Measurements from ENCODE around the gene ATAD3A.

ATAD3A gene

DNA sequence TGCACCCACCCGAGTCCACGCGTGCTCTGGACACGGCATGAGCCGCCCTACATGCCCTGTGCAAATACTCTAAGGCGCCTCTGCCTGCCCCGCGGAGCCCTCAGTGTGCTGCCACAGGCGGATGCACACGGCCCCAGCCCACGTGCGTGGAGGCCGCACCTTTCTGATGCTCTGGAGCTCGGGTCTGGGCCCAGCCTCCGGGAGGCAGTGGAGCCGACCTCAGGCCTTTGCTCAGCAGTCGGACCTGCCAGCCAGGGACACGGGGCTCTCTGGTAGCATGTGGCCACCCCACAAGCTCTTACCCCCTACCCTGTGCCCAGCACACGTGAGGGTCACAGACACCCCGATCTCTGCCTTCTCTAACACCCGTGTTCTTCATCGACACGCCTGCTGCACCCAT, 26.4 kb downstream of the ATAD3A start:
- in situ Hi-C loops (cut with MboI; ENCODE audit: low sequenced_read_pairs) = no loop called here

DNA sequence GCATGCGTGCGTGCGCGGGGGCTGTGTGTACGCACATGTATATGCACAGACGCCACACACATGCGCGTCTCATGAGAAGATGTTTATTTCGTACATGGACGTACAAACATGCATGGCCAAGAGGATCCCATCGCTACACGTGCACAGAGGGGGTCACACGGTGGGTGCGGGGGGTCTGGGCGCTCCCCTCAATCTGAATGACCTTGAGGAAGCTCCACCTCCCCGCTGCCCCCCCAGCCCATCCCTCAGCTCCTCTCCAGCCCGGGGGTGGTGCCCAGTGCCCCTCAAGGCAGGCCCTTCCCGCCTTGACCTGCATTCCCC, 27.0 kb downstream of the ATAD3A start:
- in situ Hi-C loops (cut with MboI; ENCODE audit: low sequenced_read_pairs) = no loop called here

DNA sequence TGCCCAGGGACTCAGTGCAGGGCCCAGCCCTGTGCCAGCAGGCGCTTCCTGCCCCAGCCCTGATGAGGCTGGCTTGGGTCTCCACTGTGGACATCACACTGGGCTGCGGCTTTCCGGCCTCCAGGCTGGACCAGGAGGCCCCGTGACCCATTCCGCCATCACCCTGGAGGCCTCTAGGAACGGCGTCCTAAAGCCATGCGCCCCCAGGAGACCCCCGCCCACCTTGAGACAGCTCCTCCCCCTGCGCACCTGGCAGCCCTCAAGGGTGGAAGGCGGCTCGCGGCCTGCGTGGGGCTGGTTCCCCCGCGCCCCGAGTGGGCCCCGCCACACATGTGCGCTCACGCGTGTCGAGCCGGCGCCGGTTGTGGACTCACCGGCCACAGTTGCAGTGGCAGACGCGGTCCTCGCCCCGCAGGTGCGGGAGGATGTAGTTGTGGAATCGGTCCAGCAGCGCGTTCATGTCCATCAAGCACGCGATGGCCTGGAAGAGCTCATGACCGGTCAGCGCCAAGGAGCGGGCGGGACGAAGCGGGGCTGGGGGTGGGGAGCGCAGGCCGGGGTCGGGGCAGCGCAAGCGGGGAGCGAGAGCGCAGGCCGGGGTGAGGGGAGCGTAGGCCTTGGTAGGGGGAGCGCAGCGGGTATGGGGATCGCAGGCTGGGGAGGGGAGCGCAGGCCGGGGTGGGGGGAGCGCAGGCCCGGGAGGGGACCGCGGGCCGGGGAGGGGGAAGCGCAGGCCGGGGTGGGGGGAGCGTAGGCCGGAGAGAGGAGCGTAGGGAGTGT, 27.5 kb downstream of the ATAD3A start:
- in situ Hi-C loops (cut with MboI; ENCODE audit: low sequenced_read_pairs) = no loop called here

DNA sequence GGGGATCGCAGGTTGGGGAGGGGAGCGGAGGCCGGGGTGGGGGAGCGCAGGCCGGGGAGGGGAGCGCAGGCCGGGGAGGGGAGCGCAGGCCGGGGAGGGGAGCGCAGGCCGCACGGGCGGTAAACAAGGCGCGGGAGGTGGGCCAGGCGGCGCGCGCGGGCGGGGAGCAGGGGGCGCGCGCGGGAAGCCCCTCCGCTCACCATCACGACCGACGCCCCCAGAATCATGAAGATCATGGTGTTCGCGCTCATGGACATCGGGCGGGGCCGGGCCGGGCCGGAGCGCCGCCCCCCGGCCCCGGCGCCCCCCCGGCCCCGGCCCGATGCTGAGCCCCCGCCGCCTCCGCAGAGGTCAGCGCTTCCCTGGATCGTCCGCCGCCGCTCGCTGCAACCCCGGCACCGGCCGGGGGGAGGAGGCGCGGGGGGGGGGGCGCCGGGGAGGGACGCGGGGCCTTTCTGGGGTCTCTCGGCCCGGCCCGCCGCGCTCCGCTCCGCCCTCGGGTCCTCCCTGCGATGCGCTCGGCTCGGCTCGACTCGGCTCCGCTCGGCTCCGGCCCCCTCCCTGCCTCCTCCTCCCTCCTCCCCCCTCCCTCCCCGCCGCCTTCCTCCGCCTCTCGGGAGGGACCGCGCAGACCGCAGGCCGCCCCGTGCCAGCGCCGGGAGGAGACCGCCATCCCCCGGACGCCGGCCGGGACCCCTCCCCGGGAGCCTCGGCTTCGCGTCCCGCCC, 28.3 kb downstream of the ATAD3A start, which contains the start of gene TMEM240:
TSS of gene TMEM240 (minus strand) at position 535 of the 728 bp plus-strand sequence. CDS start at position 257, 278 bp downstream.
- in situ Hi-C loops (cut with MboI; ENCODE audit: low sequenced_read_pairs) = no loop called here

DNA sequence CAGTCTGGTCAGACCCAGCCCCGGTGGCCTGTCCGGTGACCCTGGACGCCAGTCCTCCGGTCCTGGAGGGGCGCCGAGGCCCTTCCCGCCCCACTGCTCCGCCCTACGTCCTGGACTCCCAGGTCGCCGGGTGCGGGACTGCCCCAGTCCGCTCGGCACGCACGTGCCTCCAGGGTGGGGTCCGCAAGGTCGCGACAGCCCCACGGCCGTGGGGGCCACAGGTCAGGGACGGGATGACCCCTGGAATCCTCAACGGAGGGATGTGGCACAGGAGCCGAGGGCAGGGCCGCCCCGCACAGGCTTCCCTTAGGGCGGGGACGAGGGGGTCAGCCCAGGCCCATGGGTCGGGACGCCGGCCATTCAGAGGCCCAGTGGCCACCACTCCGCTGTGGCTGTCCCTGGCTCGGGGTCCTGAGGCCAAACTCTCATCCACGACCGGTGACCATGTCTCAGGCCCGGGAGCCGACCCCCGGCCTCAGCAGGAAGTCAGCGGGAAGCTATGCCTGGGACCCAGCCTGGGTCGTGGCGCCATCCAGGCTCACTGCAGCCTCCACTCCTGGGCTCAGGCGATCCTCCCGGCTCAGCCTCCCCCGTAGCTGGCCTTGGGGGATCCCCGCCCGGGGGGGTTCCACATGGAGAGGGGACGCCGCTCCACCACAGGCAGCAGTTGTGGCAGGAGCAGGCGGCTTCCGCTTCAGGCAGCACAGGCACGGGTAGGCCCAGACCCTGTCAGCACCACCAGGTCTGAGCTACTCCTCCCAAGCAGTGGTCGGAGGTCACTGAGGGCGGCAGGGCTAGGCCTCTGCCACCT, 29.1 kb downstream of the ATAD3A start:
- in situ Hi-C loops (cut with MboI; ENCODE audit: low sequenced_read_pairs) = no loop called here

DNA sequence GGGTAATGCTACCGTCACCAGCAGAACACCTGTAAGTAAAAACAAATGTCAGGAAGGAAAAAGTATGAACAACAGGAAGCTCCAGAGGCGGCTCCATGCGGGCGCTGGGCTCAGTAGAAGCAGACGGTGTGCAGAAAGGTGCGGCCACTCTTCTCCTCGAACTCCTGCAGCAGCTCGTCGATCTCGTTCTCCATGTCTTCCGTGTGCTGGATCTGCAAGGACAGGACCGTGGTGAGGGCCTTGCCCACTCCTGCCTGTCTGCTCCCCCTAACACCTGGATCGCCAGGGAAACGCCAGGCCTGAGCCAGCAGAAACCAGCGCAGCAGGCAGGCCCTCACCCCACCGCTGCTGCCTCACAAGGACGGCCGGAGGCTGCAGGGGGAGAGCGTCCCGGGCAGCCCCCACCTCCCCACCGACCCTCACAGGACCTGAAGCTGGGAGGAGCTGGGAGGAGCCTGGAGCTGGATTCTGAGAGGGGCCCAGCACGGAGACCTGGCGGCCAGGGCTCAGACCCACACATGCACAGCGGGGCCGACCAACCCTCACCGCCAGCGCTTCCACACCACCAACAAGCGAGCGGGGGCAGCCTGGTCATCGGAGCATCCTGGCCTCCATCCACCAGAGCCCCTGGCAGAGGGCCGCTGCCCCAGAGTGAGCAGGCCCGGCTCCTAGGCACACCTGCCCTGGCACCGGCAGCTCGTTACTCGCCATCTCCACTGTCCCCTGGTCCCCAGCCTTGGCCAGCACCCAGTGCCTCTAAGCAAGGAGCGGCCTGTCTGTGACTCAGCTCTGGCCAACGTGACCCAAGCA, 30.2 kb downstream of the ATAD3A start:
- in situ Hi-C loops (cut with MboI; ENCODE audit: low sequenced_read_pairs) = no loop called here

DNA sequence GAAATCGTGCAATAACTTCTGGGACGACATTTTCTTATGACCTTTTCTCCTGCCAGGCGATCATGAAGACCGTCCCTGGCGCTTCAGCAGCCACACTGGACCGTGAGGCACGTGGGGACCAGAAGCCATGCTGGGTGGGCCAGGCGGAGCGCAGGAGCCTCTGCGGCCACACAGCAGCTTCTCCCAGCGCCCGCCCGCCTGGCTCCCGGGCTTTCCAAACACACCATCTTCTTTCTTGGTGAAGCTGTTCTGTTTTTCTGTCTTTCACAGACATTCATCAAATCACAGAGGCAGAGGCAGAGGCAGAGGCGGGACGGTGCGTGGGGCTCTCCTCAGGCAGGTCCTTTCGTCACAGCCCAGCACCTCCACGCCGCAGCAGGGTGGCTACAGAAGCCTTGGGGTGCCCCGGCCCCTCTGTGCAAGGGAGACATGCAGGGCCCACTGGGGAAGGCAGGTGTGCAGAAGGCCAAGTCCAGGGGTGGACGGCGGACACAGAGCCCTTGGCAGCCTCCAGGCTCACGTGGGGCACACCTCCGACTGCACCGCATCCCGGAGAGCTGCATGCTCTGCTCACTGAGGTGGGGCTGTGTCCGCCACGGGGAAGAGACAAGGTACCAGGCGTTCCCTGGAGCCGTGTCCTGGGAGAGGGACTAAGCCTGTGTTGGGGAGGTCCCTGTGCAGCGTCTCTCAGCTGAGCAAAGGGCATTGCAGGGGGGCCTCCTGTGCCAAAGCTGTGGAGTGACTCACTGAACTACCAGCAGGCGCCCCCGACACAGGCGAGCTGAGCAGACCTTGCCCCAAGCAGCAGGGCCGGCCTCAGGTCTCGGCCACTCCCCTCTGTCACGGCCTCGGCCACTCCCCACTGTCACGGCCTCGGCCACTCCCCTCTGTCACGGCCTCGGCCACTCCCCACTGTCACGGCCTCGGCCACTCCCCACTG, 31.1 kb downstream of the ATAD3A start:
- in situ Hi-C loops (cut with MboI; ENCODE audit: low sequenced_read_pairs) = no loop called here

DNA sequence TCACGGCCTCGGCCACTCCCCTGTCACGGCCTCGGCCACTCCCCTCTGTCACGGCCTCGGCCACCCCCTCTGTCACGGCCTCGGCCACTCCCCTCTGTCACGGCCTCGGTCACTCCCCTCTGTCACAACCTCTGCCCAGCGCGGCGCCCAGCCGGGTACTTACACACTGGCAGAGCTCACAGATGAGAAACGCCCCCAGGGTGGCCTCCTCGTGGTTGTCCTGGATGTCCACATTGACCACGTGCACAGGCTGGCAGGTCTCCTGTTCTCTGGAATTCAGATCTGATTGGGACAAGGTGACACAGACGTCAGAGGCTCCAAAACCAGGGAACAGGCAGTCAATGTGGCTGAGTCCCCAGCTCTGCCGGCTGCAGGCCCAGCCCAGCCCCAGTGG, 31.7 kb downstream of the ATAD3A start:
- in situ Hi-C loops (cut with MboI; ENCODE audit: low sequenced_read_pairs) = no loop called here

DNA sequence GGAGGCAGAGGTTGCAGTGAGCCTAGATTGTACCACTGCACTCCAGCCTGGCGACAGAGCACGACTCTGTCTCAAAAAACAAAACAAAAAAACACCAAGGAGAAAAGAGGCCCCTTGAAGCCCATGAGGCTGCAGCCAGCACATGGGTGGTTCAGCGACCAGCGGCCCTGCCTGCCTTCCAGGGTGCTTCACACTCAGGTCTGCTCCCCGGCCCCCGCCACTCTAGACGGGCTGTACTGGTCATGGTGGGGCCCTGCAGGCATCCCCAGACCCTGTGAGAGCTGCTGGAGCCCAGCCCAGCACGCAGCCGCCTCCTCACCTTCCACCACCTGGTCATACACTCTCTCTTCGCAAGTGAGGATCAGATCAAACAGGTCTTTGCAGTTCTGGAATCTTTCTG, 32.6 kb downstream of the ATAD3A start:
- in situ Hi-C loops (cut with MboI; ENCODE audit: low sequenced_read_pairs) = no loop called here

DNA sequence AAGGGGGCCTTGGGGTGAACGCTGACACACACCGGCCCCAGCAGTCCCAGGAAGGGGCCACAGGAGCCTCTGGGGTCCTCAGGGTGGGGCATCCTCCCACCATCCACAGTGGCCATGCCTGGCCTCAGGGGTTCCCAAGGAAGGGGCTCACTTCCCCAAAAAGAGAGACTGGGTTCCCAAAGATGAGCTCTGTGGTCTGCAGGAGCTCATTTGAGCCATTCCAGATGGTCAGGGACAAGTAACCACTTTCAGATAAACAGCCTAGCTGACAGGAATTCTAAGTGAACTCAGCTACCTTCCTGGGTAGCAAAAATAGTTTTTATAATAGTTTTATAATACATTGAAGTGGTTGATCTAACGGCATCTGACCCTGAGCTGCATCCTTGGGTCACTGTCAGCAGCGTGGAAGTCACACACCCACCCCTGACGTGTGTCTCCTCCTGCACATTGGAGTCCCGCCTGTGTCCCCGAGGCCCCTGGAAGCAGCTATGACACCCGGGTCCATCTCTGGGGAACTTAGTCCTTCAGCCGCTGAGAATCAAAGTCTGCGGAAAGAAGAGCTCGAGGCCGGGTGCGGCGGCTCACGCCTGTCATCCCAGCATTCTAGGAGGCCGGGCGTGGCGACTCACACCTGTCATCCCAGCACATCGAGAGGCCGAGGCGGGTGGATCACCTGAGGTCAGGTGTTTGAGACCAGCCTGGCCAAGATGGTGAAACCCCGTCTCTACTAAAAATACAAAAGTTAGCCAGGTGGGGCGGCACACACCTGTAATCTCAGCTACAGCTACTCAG, 34.2 kb downstream of the ATAD3A start:
- in situ Hi-C loops (cut with MboI; ENCODE audit: low sequenced_read_pairs) = no loop called here

DNA sequence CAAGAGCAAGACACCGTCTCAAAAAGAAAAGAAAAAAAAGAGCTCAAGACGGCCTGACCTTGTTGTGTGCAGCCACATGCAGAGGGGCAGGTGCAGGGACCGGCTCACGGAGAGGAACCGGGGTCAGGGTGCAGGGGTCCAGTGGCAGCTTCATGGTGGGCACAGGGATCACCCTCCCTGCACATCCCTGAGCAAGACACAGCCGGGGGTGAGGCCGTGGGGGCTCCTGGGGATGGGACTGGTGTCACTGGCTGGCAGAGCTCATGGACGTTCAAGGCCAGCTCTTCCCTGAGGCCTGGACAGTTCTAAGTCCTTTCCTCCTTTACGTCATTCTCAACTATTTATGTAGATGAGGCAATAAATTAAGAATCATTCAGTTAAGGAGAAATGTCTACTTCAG, 35.0 kb downstream of the ATAD3A start:
- in situ Hi-C loops (cut with MboI; ENCODE audit: low sequenced_read_pairs) = no loop called here

DNA sequence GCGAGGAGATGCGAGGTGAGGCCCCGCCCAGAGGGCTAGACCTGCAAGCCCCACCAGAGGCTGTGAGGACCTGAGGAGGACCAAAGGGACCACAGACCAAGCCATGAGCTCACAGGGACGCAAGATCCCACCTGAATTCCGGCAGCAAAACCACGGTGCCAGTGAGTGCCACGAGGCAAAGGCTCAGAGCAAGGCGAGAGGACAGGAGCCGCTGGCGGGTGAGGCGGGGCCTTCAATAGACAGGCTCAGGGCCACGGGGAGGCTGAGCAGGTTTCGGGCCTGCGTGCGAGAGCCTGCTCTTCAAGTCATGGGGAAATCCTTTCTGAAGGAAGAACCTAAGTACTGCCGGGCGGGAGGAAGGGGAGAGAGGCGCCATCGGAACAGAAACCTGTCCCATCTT, 35.5 kb downstream of the ATAD3A start:
- in situ Hi-C loops (cut with MboI; ENCODE audit: low sequenced_read_pairs) = no loop called here

DNA sequence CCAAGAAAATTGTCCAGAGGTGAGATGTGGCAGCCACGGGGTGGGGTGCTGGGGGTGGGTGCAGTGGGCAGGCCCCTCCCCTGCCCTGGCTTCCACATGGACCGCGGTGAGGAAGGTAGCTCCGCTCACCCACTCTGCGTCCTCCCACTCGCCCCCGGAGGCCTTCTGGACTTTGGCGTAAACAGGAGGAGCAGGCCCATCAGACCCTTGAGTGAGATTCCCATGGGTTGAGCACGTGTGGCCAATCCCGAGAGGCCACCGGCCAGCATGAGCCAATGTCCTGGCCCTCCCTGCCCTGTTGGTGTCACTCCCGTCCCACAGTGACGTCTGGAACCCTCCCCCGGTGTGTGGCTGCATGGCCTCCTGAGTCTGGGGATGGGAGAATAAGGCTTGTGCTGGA, 36.6 kb downstream of the ATAD3A start:
- in situ Hi-C loops (cut with MboI; ENCODE audit: low sequenced_read_pairs) = no loop called here

DNA sequence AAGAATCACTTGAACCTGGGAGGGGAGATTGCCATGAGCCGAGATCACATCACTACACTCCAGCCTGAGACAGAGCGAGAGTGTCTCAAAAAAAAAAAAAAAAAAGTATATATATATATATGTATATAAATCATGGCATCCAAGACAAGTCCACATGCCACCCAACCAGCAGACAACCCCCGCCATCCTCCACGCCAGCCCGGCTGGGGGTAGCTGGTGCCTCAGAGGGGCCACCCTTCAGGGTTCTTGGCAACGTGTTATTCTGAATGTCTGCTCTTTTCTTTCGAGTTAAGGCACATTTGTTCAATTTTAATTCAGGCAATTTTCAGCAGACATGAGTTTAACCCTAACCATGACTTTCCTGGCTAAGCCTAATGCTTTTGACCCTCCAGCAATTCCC, 38.1 kb downstream of the ATAD3A start:
- in situ Hi-C loops (cut with MboI; ENCODE audit: low sequenced_read_pairs) = no loop called here

DNA sequence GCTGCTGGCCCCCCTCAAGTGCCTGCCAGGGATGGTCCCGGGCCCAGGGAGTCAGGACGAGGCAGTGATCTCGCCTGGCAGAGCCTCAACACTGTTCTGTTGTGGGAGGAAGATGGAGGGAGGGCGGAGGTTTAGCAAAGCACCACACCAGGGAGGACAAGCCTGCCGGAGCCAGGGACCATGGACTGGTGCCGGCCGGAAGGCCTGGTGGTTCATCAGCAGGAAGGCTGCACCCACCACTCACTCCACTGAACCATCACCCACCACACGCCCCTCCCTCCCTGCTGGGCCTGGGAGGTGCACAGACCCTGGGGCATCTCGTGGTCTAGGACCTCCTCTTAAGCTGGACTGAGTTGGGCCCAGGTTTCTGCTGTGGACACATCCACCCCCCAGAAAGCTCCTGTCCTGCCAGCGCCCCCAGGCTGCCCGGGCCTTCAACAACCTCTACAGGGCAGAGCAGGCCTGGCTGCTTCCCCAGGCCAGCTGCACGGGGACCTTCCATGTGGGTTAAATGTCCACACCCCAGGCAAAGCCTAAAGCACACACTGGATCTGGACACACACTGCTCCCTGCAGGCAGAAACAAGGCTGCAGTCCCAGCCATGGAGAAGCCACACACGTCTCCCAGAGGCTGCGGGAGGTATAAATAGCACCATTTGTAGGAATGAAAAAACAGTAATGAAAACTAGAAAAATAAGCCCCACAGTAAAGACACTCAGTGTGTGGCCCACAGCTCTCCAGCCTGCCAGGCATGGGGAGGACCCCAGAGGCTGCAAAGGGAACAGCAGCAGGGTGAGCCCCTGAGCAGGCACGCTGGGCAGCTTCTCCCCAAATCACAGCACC, 38.9 kb downstream of the ATAD3A start:
- in situ Hi-C loops (cut with MboI; ENCODE audit: low sequenced_read_pairs) = no loop called here

DNA sequence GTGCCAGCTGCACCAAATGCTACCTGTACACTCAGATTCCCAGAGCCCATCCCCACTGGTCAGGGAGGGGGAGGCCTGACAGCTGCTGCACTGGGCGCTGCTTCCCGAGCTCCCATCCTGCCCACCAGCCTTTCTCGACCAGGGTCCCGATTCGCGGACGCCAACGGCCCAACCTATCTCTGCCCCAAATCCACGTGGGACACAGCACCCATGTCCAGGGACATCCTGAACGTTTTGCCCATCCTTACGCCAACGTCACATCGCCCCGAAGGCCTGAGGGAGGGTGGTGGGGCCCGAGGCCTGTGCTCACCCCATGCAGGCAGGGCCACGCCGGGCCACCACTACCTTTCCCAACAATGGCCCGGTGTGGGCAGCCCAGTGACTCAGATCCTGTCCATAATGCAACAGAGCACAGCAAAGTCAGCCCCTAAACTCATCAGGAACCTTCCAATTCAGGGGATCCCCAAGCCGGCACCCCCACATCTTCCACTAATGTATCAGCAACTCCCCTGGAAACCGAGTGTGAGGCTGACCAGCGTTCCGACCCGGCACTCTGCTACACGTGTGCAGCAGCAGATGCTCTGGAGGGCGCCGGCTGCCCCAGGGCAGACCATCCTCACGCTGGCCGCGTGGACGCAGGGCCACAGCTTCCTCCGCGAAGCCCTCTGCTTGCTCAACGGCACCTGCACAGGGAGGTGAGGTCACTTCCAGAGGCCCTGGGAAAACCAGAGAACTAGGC, 39.7 kb downstream of the ATAD3A start:
- in situ Hi-C loops (cut with MboI; ENCODE audit: low sequenced_read_pairs) = no loop called here

DNA sequence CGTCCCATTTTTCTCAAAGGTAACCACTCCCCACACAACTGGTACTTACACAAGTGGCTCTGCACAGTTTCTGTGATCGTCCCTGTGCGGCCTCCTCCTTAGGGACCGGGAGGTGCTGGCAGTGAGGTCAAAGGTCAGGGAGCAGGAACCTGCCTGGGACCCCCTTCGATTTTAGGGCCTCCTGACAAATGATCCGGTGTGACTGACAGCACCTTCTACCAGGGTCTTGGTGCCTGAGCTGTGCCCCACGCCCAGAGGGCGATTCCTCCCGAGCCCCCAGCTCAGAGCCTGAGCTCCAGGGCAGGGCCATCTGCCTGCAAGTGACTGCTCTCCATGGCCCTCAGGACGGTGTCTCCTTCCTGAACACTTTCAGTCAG, 40.3 kb downstream of the ATAD3A start:
- in situ Hi-C loops (cut with MboI; ENCODE audit: low sequenced_read_pairs) = no loop called here
